Activated CD8-positive, alpha-beta T cell treated with anti-CD3 and anti-CD28 coated beads, Interleukin-2, amount 10 ng/mL, durations not matched to agents 7 days and 5 days (primary cell): ENCODE results near the gene GNAQ. TPM values are rescaled to one million over a fixed set of nuclear protein-coding genes. Genes with fewer than 3 reads are reported as not detected.

Experiments used
- ATAC-seq: fragments of 150-1000 bp; cut with Tn5 transposase; one replicate; pipeline ENCODE4 v1.10.0; 2021; ENCODE audit warnings: moderate library complexity
- CTCF ChIA-PET: fragments of 350-600 bp; sonication (Branson Sonifier 250); formaldehyde crosslinking; loops from one replicate; lab custom pipeline; 2021; ENCODE audit warnings: antibody characterized with exemption; lab: Charles Lee
- POLR2A ChIA-PET: fragments of 350-600 bp; sonication (Branson Sonifier 250); formaldehyde crosslinking; loops from one replicate; lab custom pipeline; 2021; ENCODE audit warnings: antibody characterized with exemption; lab: Charles Lee
- DNase-seq: peaks from one replicate; pipeline ENCODE4 v3.0.0-alpha.2; 2020
- H3K27ac Mint-ChIP-seq: one replicate; pipeline ENCODE4 v1.8.0; 2021; ENCODE audit warnings: mild to moderate bottlenecking, mixed read lengths
- H3K27me3 Mint-ChIP-seq: one replicate; pipeline ENCODE4 v1.8.0; 2021; ENCODE audit warnings: low read depth, mixed read lengths
- H3K36me3 Mint-ChIP-seq: one replicate; pipeline ENCODE4 v1.8.0; 2021; ENCODE audit warnings: low read depth, mixed read lengths
- H3K4me1 Mint-ChIP-seq: one replicate; pipeline ENCODE4 v1.8.0; 2021; ENCODE audit warnings: low read depth, mixed read lengths
- H3K4me3 Mint-ChIP-seq: one replicate; pipeline ENCODE4 v1.8.0; 2021; ENCODE audit warnings: mild to moderate bottlenecking, mixed read lengths
- H3K9me3 Mint-ChIP-seq: one replicate; pipeline ENCODE4 v1.8.0; 2022; ENCODE audit warnings: mixed read lengths; ENCODE audit not compliant: insufficient read depth
- total RNA-seq, 2 experiments: library from RNA; stranded (reverse); gene quantifications; one replicate each; pipeline ENCODE4 v1.2.3, GENCODE V29; 2021

Gene GNAQ
- total RNA-seq, 2 experiments from 2014 or later, result 29.0 to 29.7 TPM

- H3K36me3 Mint-ChIP-seq, result peaks cover 52% of the 10 kb centered on the region
- no peaks in the 10 kb centered on the region for H3K27me3 Mint-ChIP-seq
- DNase-seq, result no peak
- no peaks in the 10 kb centered on the region for H3K9me3 Mint-ChIP-seq
- ChIA-PET POLR2A (no interaction called here), CTCF (interaction anchor here (1.0 to 1.2 kb wide), 2 partner anchors 20 to 24 kb away, joined by 3 to 4 read pairs; no protein-coding TSS in a partner anchor)
- peaks cover 19% of the 10 kb centered on the region for H3K4me1 Mint-ChIP-seq
- H3K27ac Mint-ChIP-seq, result peak overlapping the region; percentile 4
- no peak overlapping the region for H3K4me3 Mint-ChIP-seq
- peak; percentile 47 for ATAC-seq
Observed at GRCh38 chr9:77916410-77916819, 115.2 kb downstream of the GNAQ start.

DNA sequence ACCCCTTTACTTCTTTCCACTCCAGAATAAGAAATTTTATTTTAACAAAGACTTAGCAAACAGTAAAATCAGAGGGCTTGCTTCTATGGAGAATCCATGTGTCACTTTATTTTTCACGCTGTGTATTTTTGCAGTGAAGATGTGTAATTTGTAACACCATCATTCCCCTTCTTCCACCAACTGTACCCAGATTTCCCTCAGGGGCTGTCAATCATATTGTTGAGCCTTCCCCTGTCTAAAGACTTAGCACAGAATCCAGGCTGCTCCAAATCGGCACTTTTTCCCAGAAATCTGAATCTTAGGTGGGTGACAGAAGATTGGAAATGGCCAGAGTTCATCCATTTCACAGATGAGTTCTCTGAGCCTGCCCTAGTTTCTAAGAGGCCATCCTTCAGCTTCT is 115.9 kb downstream of the GNAQ start:
- H3K36me3 Mint-ChIP-seq, result peaks cover 53% of the 10 kb centered on the region
- ATAC-seq, result no peak
- H3K4me1 Mint-ChIP-seq, result peaks cover 21% of the 10 kb centered on the region
- no peaks in the 10 kb centered on the region for H3K9me3 Mint-ChIP-seq
- H3K4me3 Mint-ChIP-seq, result no peak overlapping the region
- no peaks in the 10 kb centered on the region for H3K27me3 Mint-ChIP-seq
- POLR2A ChIA-PET, result interaction anchor here (1.1 kb wide), 1 partner anchor 116 kb away, joined by 4 read pairs; the partner anchor contains the start of gene GNAQ
- no peak for DNase-seq
- no peak overlapping the region for H3K27ac Mint-ChIP-seq
- CTCF ChIA-PET, result interaction anchor here (1.0 to 1.2 kb wide), 3 partner anchors 19 to 119 kb away, joined by 3 to 5 read pairs (median 4); no protein-coding TSS in a partner anchor

DNA sequence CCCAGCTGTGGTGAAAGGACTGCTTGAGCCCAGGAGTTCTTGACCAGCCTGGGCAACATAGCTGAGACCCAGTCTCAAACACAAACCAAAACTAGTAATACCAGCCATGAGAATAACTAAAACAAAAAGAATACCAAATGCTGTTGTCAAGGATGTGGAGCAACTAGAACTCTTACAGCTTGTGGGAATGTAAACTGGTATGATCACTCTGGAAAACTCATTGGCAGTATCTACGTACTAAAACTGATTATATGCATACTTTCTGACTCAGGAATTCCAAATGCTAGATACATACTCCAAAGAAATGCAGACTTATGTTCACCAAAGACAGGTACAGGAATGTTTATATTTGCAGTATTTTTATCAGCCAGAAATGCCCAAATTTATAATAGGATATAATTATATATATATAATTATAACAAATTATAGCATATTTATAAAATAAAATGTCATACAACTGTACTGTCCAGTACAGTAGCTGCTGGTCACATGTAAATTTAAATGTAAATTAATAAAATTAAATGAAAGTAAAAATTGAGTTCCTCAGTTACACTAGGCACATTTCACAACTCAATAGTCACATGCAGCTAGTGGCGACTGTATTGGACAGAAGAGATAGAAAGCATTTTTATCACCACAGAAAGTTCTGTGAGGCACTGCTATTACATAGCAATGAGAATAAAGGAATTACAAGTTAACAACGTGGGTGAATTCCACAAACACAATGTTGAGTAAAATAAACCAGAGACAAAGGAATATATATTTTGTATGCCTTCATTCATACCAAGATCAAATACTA is 118.5 kb downstream of the GNAQ start:
- ATAC-seq (no peak), DNase-seq (no peak)
- no peak overlapping the region for H3K4me3 Mint-ChIP-seq
- no peak overlapping the region for H3K27ac Mint-ChIP-seq
- H3K27me3 Mint-ChIP-seq, result no peaks in the 10 kb centered on the region
- H3K4me1 Mint-ChIP-seq, result peaks cover 45% of the 10 kb centered on the region
- ChIA-PET CTCF (no interaction called here), POLR2A (no interaction called here)
- H3K9me3 Mint-ChIP-seq, result no peaks in the 10 kb centered on the region
- peaks cover 50% of the 10 kb centered on the region for H3K36me3 Mint-ChIP-seq

GRCh38 chr9:77911928-77912327 is 119.7 kb downstream of the GNAQ start:
- Mint-ChIP-seq H3K9me3 (no peaks in the 10 kb centered on the region), H3K27ac (no peak overlapping the region), H3K36me3 (peaks cover 51% of the 10 kb centered on the region), H3K27me3 (no peaks in the 10 kb centered on the region), H3K4me1 (peaks cover 52% of the 10 kb centered on the region), H3K4me3 (no peak overlapping the region)
- ATAC-seq (no peak), DNase-seq (no peak)
- CTCF ChIA-PET, result interaction anchor here (1.2 to 1.3 kb wide), 5 partner anchors 9 to 208 kb away, joined by 3 to 5 read pairs (median 3); no protein-coding TSS in a partner anchor
- POLR2A ChIA-PET, result no interaction called here

GRCh38 chr9:77910194-77910621 is 121.4 kb downstream of the GNAQ start:
- Mint-ChIP-seq H3K27me3 (no peaks in the 10 kb centered on the region), H3K27ac (peak overlapping the region; percentile 65), H3K4me1 (peaks cover 41% of the 10 kb centered on the region), H3K4me3 (no peak overlapping the region), H3K36me3 (peaks cover 46% of the 10 kb centered on the region), H3K9me3 (no peaks in the 10 kb centered on the region)
- DNase-seq (no peak), ATAC-seq (no peak)
- ChIA-PET CTCF (interaction anchor here (1.0 kb wide), 1 partner anchor 15 kb away, joined by 3 read pairs; no protein-coding TSS in a partner anchor), POLR2A (interaction anchor here (1.0 to 1.9 kb wide), 2 partner anchors 15 to 119 kb away, joined by 3 to 5 read pairs; no protein-coding TSS in a partner anchor)

GRCh38 chr9:77909306-77909705 is 122.3 kb downstream of the GNAQ start:
- no peaks in the 10 kb centered on the region for H3K27me3 Mint-ChIP-seq
- peak overlapping the region; percentile 67 for H3K4me3 Mint-ChIP-seq
- H3K9me3 Mint-ChIP-seq, result no peaks in the 10 kb centered on the region
- H3K4me1 Mint-ChIP-seq, result peaks cover 41% of the 10 kb centered on the region
- CTCF ChIA-PET, result interaction anchor here (1.0 to 1.4 kb wide), 2 partner anchors 13 to 126 kb away, joined by 3 to 4 read pairs; no protein-coding TSS in a partner anchor
- peaks cover 44% of the 10 kb centered on the region for H3K36me3 Mint-ChIP-seq
- DNase-seq (peak; percentile 46), ATAC-seq (peak; percentile 98)
- H3K27ac Mint-ChIP-seq, result peak overlapping the region; percentile 98
- POLR2A ChIA-PET, result interaction anchor here (1.0 to 1.9 kb wide), 3 partner anchors 14 to 120 kb away, joined by 3 to 5 read pairs (median 4); no protein-coding TSS in a partner anchor

GRCh38 chr9:77908293-77908692 is 123.3 kb downstream of the GNAQ start:
- ChIA-PET CTCF (interaction anchor here (1.4 to 1.7 kb wide), 2 partner anchors 12 kb away, joined by 4 to 11 read pairs; no protein-coding TSS in a partner anchor), POLR2A (interaction anchor here (1.9 kb wide), 1 partner anchor 121 kb away, joined by 5 read pairs; no protein-coding TSS in a partner anchor)
- no peak for ATAC-seq
- H3K9me3 Mint-ChIP-seq, result no peaks in the 10 kb centered on the region
- peak overlapping the region; percentile 98 for H3K27ac Mint-ChIP-seq
- no peak overlapping the region for H3K4me3 Mint-ChIP-seq
- DNase-seq, result no peak
- peaks cover 40% of the 10 kb centered on the region for H3K36me3 Mint-ChIP-seq
- H3K27me3 Mint-ChIP-seq, result no peaks in the 10 kb centered on the region
- peaks cover 41% of the 10 kb centered on the region for H3K4me1 Mint-ChIP-seq

- peaks cover 41% of the 10 kb centered on the region for H3K4me1 Mint-ChIP-seq
- CTCF ChIA-PET, result interaction anchor here (1.1 to 1.7 kb wide), 3 partner anchors 9 to 70 kb away, joined by 3 to 11 read pairs (median 4); no protein-coding TSS in a partner anchor
- no peak overlapping the region for H3K27ac Mint-ChIP-seq
- ATAC-seq (no peak), DNase-seq (no peak)
- peaks cover 38% of the 10 kb centered on the region for H3K36me3 Mint-ChIP-seq
- H3K4me3 Mint-ChIP-seq, result no peak overlapping the region
- H3K27me3 Mint-ChIP-seq, result no peaks in the 10 kb centered on the region
- POLR2A ChIA-PET, result no interaction called here
- no peaks in the 10 kb centered on the region for H3K9me3 Mint-ChIP-seq
Observed at GRCh38 chr9:77907585-77907984, 124.0 kb downstream of the GNAQ start.

GRCh38 chr9:77906991-77907390 is 124.6 kb downstream of the GNAQ start:
- Mint-ChIP-seq H3K36me3 (peaks cover 32% of the 10 kb centered on the region), H3K4me3 (no peak overlapping the region), H3K27me3 (no peaks in the 10 kb centered on the region), H3K4me1 (peaks cover 41% of the 10 kb centered on the region), H3K9me3 (no peaks in the 10 kb centered on the region), H3K27ac (no peak overlapping the region)
- ChIA-PET CTCF (interaction anchor here (0.7 to 1.7 kb wide), 5 partner anchors 8 to 71 kb away, joined by 3 to 11 read pairs (median 4); no protein-coding TSS in a partner anchor), POLR2A (no interaction called here)
- ATAC-seq, result no peak
- no peak for DNase-seq

- CTCF ChIA-PET, result interaction anchor here (1.6 kb wide), 1 partner anchor 40 kb away, joined by 5 read pairs; no protein-coding TSS in a partner anchor
- Mint-ChIP-seq H3K36me3 (peaks cover 19% of the 10 kb centered on the region), H3K4me1 (peaks cover 40% of the 10 kb centered on the region), H3K27ac (no peak overlapping the region), H3K9me3 (no peaks in the 10 kb centered on the region), H3K4me3 (no peak overlapping the region), H3K27me3 (no peaks in the 10 kb centered on the region)
- POLR2A ChIA-PET, result no interaction called here
- DNase-seq (no peak), ATAC-seq (no peak)
Observed at GRCh38 chr9:77903666-77904285, 127.8 kb downstream of the GNAQ start.

DNA sequence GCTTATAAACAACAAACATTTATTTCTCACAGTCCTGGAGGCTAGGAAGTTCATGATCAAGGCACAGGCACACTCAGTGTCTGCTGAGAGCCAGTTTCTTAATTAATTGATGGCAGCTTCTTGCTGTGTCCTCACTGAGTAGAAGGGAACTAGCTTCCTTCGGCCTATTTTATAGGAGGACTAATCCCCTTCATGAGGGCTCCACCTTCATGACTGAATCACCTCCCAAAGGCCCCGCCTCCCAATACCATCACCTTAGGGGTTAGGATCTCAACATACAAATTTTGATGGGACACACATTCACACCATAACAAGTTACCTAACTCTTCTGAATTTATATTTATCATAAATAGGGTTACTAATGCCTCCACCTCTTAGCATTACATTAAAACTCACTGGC is 129.8 kb downstream of the GNAQ start:
- Mint-ChIP-seq H3K9me3 (no peaks in the 10 kb centered on the region), H3K36me3 (peaks cover 9% of the 10 kb centered on the region), H3K4me1 (peaks cover 24% of the 10 kb centered on the region), H3K27ac (no peak overlapping the region), H3K27me3 (no peaks in the 10 kb centered on the region), H3K4me3 (no peak overlapping the region)
- ATAC-seq, result no peak
- ChIA-PET CTCF (interaction anchor here (1.5 to 1.8 kb wide), 2 partner anchors 8 to 134 kb away, joined by 5 to 6 read pairs; no protein-coding TSS in a partner anchor), POLR2A (no interaction called here)
- DNase-seq, result no peak
